Stimulated activated naive CD8-positive, alpha-beta T cell treated with anti-CD3 and anti-CD28 coated beads, Interleukin-15, amount 100 ng/mL, for 72 hours (primary cell): ENCODE measurements around the gene AP5Z1.
A peak's percentile ranks its signal among the peaks of the same experiment; 100 is the strongest.
"Not testable (repeated sequence)": the region's sequence is repeated elsewhere in the genome, so short reads cannot be mapped to it uniquely, and the experiment has no call there.

Source experiments
- ATAC-seq: fragments of 150-1000 bp; cut with Tn5 transposase; 2 replicates; pipeline ENCODE4 v1.10.0; 2021; ENCODE audit warnings: mild to moderate bottlenecking, moderate library complexity
- DNase-seq, 2 donors: peaks; one replicate each; pipeline ENCODE4 v3.0.0; 2021 to 2022
- H3K27ac Mint-ChIP-seq, 2 donors: one replicate each; pipeline ENCODE4 v1.8.0; 2022; ENCODE audit warnings: mild to moderate bottlenecking in 2 of 2, mixed read lengths in 2 of 2, moderate library complexity in 2 of 2
- H3K27me3 Mint-ChIP-seq: one replicate; pipeline ENCODE4 v1.8.0; 2022; ENCODE audit warnings: mixed read lengths
- H3K4me1 Mint-ChIP-seq: one replicate; pipeline ENCODE4 v1.8.0; 2022; ENCODE audit warnings: mild to moderate bottlenecking, mixed read lengths
- H3K4me3 Mint-ChIP-seq, 2 donors: one replicate each; pipeline ENCODE4 v1.8.0; 2022; ENCODE audit warnings: mild to moderate bottlenecking in 2 of 2, mixed read lengths in 2 of 2, moderate library complexity in 1 of 2
- H3K9me3 Mint-ChIP-seq, 2 donors: one replicate each; pipeline ENCODE4 v1.8.0; 2022; ENCODE audit warnings: mixed read lengths in 2 of 2

AP5Z1 gene

DNA sequence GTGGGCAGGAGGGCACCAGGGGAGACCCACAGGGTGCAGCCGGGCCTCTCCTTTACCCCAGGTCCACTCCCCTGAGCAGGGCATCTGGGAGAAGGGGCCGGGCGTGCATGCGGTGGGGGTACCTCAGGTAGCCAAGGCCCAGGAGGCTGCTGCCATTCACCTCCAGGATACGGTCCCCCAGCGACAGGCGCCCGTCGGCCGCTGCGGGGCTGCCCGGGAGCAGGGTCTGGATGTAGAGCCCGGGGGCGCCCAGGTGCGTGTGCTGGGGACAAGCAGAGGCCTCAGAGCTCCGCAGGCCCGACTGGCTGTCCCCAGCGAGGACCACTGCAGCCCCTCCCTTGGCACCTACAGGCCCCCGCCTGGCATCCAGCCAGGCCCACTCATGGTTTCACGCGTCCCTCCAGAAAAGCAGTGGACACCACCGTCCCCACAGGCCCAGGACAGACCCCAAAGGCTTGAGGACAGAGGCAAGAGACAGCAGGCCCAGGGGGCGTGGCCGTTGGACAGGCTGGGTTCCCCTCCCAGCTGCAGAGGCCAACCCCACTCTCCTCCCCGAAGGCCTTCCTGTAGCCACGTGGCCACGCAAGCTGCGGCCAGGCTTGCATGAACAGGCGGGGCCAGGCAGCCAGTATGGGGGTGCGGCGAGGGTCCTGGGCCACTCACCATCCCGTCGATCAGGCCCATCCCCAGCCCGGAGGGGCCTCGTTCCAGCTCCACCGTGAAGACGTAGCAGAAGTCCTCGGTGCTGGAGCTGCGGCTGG lies 24.3 kb downstream of the AP5Z1 start:
- ATAC-seq, result peak; percentile 15
- no peak overlapping the region for H3K4me3 Mint-ChIP-seq
- no peak for DNase-seq
- no peak overlapping the region for H3K27ac Mint-ChIP-seq
- no peaks in the 10 kb centered on the region for H3K9me3 Mint-ChIP-seq
- no peaks in the 10 kb centered on the region for H3K27me3 Mint-ChIP-seq
- H3K4me1 Mint-ChIP-seq, result peaks cover 6% of the 10 kb centered on the region

- Mint-ChIP-seq H3K4me1 (peaks cover 5% of the 10 kb centered on the region), H3K27me3 (no peaks in the 10 kb centered on the region), H3K4me3 (no peak overlapping the region), H3K27ac (no peak overlapping the region), H3K9me3 (no peaks in the 10 kb centered on the region)
- no peak for DNase-seq
- ATAC-seq, result peak; percentile 6
Measured at GRCh38 chr7:4800487-4800886, 25.1 kb downstream of the AP5Z1 start.

GRCh38 chr7:4800926-4801838 lies 25.8 kb downstream of the AP5Z1 start:
- peaks cover 5% of the 10 kb centered on the region for H3K4me1 Mint-ChIP-seq
- DNase-seq, result no peak
- H3K9me3 Mint-ChIP-seq, result no peaks in the 10 kb centered on the region
- no peaks in the 10 kb centered on the region for H3K27me3 Mint-ChIP-seq
- ATAC-seq, result peak; percentile 15
- H3K27ac Mint-ChIP-seq, result no peak overlapping the region
- H3K4me3 Mint-ChIP-seq, result no peak overlapping the region

- Mint-ChIP-seq H3K27me3 (peaks cover 5% of the 10 kb centered on the region), H3K9me3 (no peaks in the 10 kb centered on the region), H3K27ac (no peak overlapping the region), H3K4me3 (no peak overlapping the region), H3K4me1 (peaks cover 5% of the 10 kb centered on the region)
- ATAC-seq, result peak; percentile 1
- no peak for DNase-seq
Measured at GRCh38 chr7:4801839-4802231, 26.4 kb downstream of the AP5Z1 start.

- not testable (repeated sequence) for H3K4me3 Mint-ChIP-seq, H3K27ac Mint-ChIP-seq, ATAC-seq, H3K4me1 Mint-ChIP-seq, H3K9me3 Mint-ChIP-seq, DNase-seq
- H3K27me3 Mint-ChIP-seq, result peaks cover 12% of the 10 kb centered on the region
Measured at GRCh38 chr7:4802577-4802976, 27.2 kb downstream of the AP5Z1 start.

- H3K4me1 Mint-ChIP-seq, result peaks cover 4% of the 10 kb centered on the region
- H3K9me3 Mint-ChIP-seq, result no peaks in the 10 kb centered on the region
- H3K4me3 Mint-ChIP-seq, result no peak overlapping the region
- H3K27me3 Mint-ChIP-seq, result peaks cover 23% of the 10 kb centered on the region
- ATAC-seq (no peak), DNase-seq (no peak)
- H3K27ac Mint-ChIP-seq, result no peak overlapping the region
Measured at GRCh38 chr7:4803397-4804241, 28.2 kb downstream of the AP5Z1 start.

DNA sequence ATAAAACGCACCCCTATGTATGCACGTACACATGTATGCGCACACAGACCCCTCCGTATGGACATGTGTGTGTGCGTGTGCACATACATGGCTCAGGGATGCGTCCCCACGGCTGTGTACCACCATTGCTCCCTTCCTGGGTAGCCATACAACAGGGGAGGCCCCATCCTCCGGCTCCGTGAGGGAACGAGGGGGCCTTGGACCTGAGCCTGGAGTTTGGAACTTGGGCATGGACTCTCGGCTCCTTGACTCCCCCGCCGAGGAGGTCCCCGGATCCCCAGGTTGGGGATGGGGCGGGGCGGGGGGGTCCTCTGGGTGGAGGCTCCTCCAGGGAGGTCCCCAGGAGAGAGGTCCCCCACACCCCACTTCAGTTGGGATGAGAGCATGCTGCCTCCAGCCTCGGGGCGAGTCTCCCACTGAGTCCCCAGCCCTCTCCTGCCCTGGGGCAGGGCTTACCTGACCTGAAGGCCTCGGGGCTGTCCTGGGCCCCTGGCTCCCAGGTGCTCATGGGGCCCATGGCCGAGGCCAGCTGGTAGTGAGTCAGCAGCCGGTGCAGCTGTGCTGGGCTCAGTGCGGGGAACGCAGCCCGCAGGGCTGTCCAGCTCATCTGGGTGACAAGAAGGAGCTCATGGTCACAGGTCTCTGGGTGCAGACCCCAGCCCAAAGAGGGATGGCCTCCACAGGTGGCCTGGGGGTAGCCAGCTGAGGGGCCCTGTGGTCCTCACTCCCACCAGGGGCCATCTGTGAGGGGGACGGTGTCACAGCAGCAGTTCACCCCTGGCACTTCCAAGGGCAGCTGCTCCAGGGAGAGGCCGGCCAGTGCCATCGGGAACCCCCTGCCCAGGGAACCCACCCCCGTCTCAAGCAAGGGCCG lies 29.9 kb downstream of the AP5Z1 start:
- ATAC-seq (peak; percentile 6), DNase-seq (no peak)
- H3K27ac Mint-ChIP-seq, result no peak overlapping the region
- H3K4me1 Mint-ChIP-seq, result peaks cover 18% of the 10 kb centered on the region
- no peaks in the 10 kb centered on the region for H3K9me3 Mint-ChIP-seq
- peaks cover 33% of the 10 kb centered on the region for H3K27me3 Mint-ChIP-seq
- H3K4me3 Mint-ChIP-seq, result no peak overlapping the region

DNA sequence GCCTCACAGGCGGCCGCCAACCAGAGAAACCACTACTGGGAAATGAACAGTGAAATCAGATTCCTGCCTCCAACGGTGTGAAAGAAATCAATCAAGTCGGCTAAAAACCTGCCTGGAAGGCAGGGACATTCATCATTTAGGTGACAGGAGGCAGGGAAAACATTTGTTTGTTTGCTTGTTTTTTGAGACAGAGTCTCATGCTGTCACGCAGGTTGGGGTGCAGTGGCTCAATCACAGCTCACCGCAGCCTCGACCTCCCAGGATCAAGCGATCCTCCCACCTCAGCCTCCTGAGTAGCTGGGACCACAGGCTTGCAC lies 30.5 kb downstream of the AP5Z1 start:
- Mint-ChIP-seq H3K4me3 (no peak overlapping the region), H3K9me3 (no peaks in the 10 kb centered on the region), H3K27ac (no peak overlapping the region), H3K4me1 (peaks cover 21% of the 10 kb centered on the region), H3K27me3 (peaks cover 33% of the 10 kb centered on the region)
- DNase-seq, result no peak
- no peak for ATAC-seq

- Mint-ChIP-seq H3K9me3 (no peaks in the 10 kb centered on the region), H3K4me1 (peaks cover 21% of the 10 kb centered on the region), H3K27ac (no peak overlapping the region), H3K27me3 (peaks cover 33% of the 10 kb centered on the region), H3K4me3 (no peak overlapping the region)
- DNase-seq, result no peak
- peak; percentile 24 for ATAC-seq
Measured at GRCh38 chr7:4806983-4807597, 31.7 kb downstream of the AP5Z1 start.

DNA sequence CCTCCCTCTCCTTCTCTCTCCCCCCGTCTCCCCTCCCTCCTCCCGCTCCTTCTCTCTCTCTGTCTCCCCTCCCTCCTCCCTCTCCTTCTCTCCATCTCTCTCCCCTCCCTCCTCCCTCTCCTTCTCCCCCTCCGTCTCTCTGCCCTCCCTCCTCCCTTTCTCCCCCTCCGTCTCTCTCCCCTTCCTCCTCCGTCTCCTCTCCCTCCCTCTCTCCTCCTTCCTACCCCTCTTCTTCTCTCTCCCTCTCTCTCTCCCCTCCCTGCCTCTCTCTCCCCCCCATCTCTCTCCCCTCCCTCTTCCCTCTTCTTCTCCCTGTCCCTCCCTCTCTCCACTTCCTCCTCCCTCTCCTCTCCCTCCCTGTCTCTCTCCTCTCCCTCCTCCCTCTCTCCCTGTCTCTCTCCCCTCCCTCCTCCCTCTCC lies 32.2 kb downstream of the AP5Z1 start:
- H3K9me3 Mint-ChIP-seq, result peaks cover under 1 to 2% of the 10 kb centered on the region in 2 donors
- no peak overlapping the region for H3K27ac Mint-ChIP-seq
- no peak overlapping the region for H3K4me3 Mint-ChIP-seq
- DNase-seq, result no peak
- ATAC-seq, result no peak
- peaks cover 21% of the 10 kb centered on the region for H3K4me1 Mint-ChIP-seq
- peaks cover 36% of the 10 kb centered on the region for H3K27me3 Mint-ChIP-seq

DNA sequence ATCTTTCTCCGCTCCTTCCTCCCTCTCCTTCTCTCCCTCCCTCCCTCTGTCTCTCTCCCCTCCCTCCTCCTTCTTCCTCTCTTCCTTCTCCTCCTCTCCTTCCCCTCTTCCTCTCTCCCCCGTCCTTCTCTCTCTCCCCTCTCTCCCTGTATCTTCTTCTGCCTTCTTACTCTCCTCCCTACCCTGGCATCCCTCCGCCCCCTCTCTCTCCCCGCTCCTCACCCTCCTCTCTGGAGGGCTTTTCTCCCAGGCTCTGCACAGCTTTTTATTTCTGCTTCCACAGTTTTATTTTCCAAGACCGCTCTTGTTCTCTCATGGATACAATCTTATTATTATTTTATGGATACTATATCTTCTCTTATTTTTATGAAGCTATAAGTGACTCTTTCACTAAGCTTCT lies 32.6 kb downstream of the AP5Z1 start:
- Mint-ChIP-seq H3K27ac (peak overlapping the region in 1 of 2 donors; percentile 21), H3K4me3 (no peak overlapping the region), H3K9me3 (peaks cover 5 to 6% of the 10 kb centered on the region in 2 donors)

DNA sequence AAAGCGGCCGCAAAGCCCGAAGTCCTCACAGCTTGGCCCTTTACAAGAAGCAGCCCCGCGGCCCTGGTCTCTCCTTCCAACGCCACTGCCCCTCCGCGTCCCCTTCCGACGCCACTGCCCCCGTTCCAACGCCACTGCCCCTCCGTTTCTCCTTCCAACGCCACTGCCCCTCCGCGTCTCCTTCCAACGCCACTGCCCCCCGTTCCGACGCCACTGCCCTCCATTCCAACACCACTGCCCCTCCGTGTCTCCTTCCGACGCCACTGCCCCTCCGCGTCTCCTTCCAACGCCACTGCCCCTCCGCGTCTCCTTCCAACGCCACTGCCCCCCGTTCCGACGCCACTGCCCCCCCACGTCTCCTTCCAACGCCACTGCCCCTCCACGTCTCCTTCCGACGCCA lies 33.1 kb downstream of the AP5Z1 start:
- H3K4me3 Mint-ChIP-seq, result peak overlapping the region; percentile 29 to 54
- peaks cover 8 to 11% of the 10 kb centered on the region in 2 donors for H3K9me3 Mint-ChIP-seq
- ATAC-seq (no peak), DNase-seq (no peak)
- H3K27ac Mint-ChIP-seq, result peak overlapping the region in 1 of 2 donors; percentile 21
- H3K27me3 Mint-ChIP-seq, result peaks cover 45% of the 10 kb centered on the region
- H3K4me1 Mint-ChIP-seq, result peaks cover 21% of the 10 kb centered on the region

More for the DNA sequence above, 32.6 kb downstream of the AP5Z1 start:
- Mint-ChIP-seq H3K27me3 (peaks cover 40% of the 10 kb centered on the region), H3K4me1 (peaks cover 21% of the 10 kb centered on the region)
- ATAC-seq (no peak), DNase-seq (no peak)

- ATAC-seq (peak; percentile 60), DNase-seq (peak in 1 of 2 donors; percentile 47)
- Mint-ChIP-seq H3K27ac (peak overlapping the region in 1 of 2 donors; percentile 67), H3K9me3 (peaks cover 8 to 11% of the 10 kb centered on the region in 2 donors), H3K4me3 (peak overlapping the region; percentile 74 to 79), H3K27me3 (peaks cover 51% of the 10 kb centered on the region), H3K4me1 (peaks cover 21% of the 10 kb centered on the region)
Measured at GRCh38 chr7:4809091-4809591, 33.7 kb downstream of the AP5Z1 start.

DNA sequence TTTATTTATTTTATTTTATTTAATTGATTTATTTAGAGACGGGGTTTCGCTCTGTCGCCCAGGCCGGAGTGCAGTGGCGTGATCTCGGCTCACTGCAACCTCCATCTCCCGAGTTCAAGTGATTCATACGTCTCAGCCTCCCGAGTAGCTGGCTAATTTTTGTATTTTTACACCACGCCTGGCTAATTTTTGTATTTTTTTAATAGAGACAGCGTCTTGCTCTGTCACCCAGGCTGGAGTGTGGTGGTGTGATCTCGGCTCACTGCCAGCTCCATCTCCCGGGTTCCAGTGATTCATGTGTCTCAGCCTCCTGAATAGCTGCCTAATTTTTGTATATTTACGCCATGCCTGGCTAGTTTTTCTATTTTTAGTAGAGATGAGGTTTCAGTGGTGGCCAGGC lies 34.2 kb downstream of the AP5Z1 start:
- peaks cover 26% of the 10 kb centered on the region for H3K4me1 Mint-ChIP-seq
- H3K9me3 Mint-ChIP-seq, result peaks cover 8 to 11% of the 10 kb centered on the region in 2 donors
- ATAC-seq, result no peak
- H3K27ac Mint-ChIP-seq, result peak overlapping the region in 1 of 2 donors; percentile 76
- peaks cover 56% of the 10 kb centered on the region for H3K27me3 Mint-ChIP-seq
- no peak for DNase-seq
- peak overlapping the region; percentile 73 to 74 for H3K4me3 Mint-ChIP-seq
